Subcutaneous adipose tissue (tissue), 4 donors: ENCODE results near the gene APCS. TPM values are rescaled to one million over a fixed set of nuclear protein-coding genes. Genes with fewer than 3 reads are reported as not detected.

ENCODE experiments used
- CTCF ChIP-seq: fragments of 450-650 bp; IDR thresholded peaks from one replicate; pipeline ENCODE4 v1.5.1; 2016; ENCODE audit warnings: low read depth, mild to moderate bottlenecking, control low read depth, antibody characterized with exemption, moderate library complexity
- total RNA-seq, 4 donors: library from RNA; depleted of rRNA; stranded (reverse); fragments of >200 nt; gene quantifications; one replicate each; pipeline ENCODE4 v1.1.0, GENCODE V29; 2016

APCS gene
- total RNA-seq, result not detected

- no peak for TF ChIP-seq CTCF
These were observed at the start of gene APCS for GRCh38 chr1:159587461-159587951. APCS (plus strand) TSS chr1:159587826; CDS start chr1:159587922, 96 bp downstream.

- no peak for TF ChIP-seq CTCF
These were observed 39.5 kb upstream of the APCS start for GRCh38 chr1:159548126-159548525.

- no peak for TF ChIP-seq CTCF
These were observed 33.4 kb upstream of the APCS start for GRCh38 chr1:159554261-159554660.

DNA sequence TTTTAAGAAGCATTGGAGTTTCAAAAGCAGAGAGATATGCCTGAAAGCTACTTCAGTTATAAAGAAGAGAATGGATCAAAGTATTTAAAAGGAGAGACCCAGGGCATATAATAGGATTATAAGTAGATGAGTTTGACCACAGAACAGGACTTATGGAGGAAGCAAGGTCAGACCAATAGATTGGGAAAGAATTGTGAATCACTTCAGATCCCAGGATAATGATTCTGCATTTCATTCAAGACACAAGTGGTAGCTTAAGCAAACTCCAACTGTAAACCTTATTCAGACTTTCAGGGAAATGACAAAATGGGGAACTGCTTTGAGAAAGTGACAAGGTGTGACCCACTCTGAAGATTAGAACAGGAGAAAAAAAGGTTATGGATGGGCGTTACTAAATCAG is 32.9 kb upstream of the APCS start:
- no peak for TF ChIP-seq CTCF

GRCh38 chr1:159556931-159557369 is 30.7 kb upstream of the APCS start:
- TF ChIP-seq CTCF, result no peak

DNA sequence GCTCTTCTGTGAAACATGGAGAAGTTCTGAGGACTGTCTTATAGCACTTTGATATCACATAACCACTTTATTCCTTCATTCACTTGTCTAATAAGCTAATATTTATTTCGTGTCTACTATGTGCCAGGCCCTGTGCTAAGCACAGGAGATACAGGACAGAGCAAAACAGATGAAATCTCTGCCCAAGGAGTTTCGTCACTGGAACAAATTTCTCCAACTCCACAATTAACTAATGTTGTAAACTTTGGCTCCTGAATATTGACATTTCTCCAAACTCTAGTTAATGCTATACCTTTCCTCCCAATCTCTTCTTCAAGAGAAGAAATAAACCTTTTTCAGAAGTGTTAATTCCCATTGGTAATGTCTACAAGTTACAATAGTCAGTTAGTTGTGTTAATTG is 27.0 kb upstream of the APCS start:
- no peak for TF ChIP-seq CTCF

DNA sequence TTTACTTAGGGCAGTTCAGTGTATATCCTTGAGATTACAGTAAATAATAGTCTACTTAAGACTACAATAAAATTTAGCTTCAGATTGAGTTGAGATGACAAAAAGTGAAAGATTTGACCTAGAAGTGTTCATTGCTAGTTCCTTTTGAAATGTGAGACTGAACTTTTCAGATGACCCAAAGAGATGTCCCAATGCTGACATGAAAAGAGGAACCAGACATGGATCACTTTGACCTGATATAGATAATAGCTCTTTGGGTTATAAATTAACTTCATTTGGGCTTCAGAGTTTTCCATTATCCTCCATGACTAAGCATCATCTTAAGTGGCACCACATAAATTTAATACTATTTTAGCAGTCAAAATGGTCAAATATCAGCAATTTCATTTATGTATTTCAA is 26.1 kb upstream of the APCS start:
- TF ChIP-seq CTCF, result no peak
